HG03558 (cell line): ENCODE data around the gene ANKRD55.
"Not testable (repeated sequence)": the region's sequence is repeated elsewhere in the genome, so short reads cannot be mapped to it uniquely, and the experiment has no call there.

Source experiments
- ATAC-seq: cut with Tn5 transposase; IDR thresholded peaks from one replicate; pipeline ENCODE4 v1.9.1; 2021; ENCODE audit warnings: moderate number of reproducible peaks; ENCODE audit not compliant: unreplicated experiment; ENCODE audit errors: extremely low read depth

ANKRD55 gene

GRCh38 chr5:56115589-56115988, 117.5 kb downstream of the ANKRD55 start:
- no peak for ATAC-seq

- ATAC-seq, result no peak
These were observed 120.5 kb downstream of the ANKRD55 start for GRCh38 chr5:56112526-56113121.

DNA sequence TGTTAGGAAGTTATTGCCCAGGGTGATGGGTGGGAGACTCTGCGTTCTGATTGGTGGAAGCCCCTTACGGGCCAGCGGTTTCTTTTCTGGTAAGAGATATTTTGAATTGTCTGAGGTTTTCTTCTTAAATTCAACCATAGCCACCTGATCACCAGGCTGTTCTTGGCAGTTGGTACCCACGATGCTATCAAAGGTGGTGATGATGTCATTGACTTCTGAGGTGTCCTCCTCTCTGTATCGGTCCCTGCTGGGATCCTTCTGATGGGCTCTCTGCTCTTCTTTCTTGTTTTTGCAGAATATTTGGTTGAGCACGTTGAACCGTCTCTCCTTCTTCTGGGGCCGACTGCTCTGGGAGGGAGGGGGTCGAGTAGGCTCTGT, 121.7 kb downstream of the ANKRD55 start:
- no peak for ATAC-seq

- no peak for ATAC-seq
These were observed 122.3 kb downstream of the ANKRD55 start for GRCh38 chr5:56110646-56111403.

DNA sequence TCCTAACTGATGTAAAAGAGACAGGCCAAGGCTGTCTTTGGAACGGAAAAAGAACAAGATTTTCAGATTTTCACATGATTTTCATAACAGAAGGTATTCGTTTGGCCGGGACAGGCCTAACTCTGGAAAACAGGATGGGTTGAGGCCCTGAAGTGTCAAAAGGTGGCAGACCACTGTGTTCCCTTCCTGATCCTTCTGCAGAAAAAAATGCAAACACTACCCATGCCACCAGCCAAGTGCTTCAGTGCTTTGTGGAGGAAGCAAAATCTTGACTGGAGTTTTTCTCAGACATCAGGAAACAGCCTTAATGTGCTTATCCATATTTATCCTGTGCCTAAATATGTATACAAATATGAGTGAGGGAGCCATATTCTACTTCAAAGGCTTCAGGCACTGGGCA, 124.9 kb downstream of the ANKRD55 start:
- no peak for ATAC-seq

DNA sequence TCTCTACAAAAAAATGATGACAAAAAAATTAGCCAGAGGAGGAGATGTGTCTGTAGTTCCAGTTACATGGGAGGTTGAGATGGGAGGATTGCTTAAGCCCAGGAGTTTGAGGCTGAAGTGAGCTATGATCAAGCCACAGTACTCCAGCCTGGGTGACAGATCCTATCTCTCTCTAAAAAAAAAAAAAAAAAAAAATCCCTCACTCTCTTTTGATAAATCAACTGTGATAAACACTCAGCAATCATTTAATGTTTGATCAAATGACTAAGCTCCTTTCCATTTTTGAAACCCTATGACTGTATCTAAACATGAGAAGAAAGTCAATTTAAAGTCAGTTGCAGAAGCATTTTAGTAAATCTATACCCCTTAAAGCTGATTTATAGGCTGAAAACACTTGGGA, 126.3 kb downstream of the ANKRD55 start:
- ATAC-seq, result no peak

DNA sequence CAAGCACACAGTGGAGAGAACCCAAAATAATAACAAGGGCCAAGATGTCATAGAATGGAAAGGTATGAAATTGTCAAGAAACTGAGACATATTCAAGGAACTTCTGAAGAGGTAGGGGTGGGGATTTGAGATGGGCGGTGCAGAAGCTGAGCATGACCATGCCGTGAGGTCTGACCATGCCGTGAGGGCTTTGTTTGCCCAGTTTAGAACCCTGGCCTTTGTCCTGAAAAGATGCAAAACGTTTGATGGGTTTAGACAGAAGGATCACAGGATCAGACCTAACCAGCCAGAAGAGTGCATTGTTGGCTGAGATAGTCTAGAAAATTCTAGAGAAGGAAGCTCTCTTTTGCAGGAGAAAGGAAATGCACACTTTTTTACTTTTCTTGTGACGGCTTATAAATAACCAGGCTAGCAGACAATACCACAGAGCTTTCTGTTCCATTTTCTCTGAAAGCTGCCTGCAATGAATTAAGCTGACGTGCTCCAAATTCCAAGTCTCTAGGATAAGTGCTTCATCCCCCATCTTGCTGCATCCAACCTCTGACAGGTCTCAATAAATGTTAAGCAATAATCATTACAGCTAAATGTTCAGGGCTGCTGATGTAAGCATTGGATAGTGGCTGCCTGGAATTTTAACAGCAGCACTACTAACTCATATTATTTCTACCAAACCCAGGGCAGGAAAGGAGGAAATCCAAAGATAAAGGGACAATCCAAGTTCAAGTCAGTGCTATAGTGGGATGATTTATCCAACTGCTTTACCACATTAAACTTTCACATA, 127.4 kb downstream of the ANKRD55 start:
- ATAC-seq, result no peak

- ATAC-seq, result no peak
These were observed 130.2 kb downstream of the ANKRD55 start for GRCh38 chr5:56102889-56103288.

DNA sequence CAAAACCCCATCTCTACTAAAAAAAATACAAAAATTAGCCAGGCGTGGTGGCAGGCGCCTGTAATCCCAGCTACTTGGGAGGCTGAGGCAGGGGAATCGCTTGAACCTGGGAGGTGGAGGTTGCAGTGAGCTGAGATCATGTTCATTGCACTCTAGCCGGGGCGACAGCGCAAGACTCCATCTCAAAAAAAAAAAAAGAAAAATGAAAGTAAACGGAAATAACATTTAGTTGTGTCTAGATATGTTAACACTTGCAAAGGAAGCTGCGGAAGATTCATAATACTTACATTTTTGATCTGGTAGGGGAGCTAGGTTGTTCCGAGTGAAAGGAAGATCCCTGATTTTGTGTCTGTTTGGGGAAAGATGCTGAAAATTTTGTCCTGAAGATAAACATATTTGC, 130.9 kb downstream of the ANKRD55 start:
- not testable (repeated sequence) for ATAC-seq

DNA sequence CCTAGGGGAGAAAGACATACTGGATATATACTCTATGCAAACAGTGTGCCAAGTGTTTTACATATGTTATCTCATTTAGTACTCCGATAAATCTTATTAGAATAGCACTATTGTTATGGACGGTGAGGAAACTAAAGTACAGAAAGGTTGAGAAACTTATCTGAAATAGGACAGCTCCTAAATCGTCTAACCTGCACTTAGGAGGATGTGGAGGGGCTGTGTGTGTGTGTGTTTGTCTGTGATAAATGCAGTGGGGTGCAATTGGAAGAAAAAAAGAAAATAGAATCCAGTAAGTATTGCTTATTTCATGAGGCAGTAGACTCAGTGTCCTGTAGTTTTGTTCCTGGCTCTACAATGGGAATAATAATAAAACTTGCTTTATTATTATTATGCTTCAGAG, 131.9 kb downstream of the ANKRD55 start:
- no peak for ATAC-seq

GRCh38 chr5:56100439-56101176, 132.5 kb downstream of the ANKRD55 start:
- ATAC-seq, result no peak

DNA sequence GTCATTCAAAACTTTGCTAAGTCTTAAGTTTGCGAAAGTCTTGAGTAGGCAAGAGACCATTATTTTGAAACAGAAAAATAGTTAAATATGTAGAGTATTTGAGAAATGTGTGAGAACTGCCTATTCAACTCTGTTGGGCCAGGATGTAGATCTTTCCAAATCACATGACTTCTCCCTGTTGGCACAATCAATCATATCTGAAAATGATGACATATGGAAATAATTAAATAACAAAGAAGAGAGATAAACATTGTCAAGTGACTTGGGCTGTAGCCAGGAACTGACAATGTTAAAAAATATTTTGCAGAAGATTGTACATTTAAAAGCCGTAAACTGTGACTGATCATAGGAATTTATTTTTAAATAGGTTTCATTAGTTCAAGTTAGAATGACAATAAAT, 133.8 kb downstream of the ANKRD55 start:
- no peak for ATAC-seq

GRCh38 chr5:56097055-56097454, 136.1 kb downstream of the ANKRD55 start:
- ATAC-seq, result no peak

- peak; percentile 55 for ATAC-seq
These were observed 137.5 kb downstream of the ANKRD55 start for GRCh38 chr5:56095579-56096102.

GRCh38 chr5:56094579-56095361, 138.4 kb downstream of the ANKRD55 start:
- no peak for ATAC-seq

- no peak for ATAC-seq
These were observed 139.2 kb downstream of the ANKRD55 start for GRCh38 chr5:56093970-56094369.

GRCh38 chr5:56092115-56092514, 141.0 kb downstream of the ANKRD55 start:
- ATAC-seq, result no peak

GRCh38 chr5:56091664-56092063, 141.5 kb downstream of the ANKRD55 start:
- no peak for ATAC-seq

DNA sequence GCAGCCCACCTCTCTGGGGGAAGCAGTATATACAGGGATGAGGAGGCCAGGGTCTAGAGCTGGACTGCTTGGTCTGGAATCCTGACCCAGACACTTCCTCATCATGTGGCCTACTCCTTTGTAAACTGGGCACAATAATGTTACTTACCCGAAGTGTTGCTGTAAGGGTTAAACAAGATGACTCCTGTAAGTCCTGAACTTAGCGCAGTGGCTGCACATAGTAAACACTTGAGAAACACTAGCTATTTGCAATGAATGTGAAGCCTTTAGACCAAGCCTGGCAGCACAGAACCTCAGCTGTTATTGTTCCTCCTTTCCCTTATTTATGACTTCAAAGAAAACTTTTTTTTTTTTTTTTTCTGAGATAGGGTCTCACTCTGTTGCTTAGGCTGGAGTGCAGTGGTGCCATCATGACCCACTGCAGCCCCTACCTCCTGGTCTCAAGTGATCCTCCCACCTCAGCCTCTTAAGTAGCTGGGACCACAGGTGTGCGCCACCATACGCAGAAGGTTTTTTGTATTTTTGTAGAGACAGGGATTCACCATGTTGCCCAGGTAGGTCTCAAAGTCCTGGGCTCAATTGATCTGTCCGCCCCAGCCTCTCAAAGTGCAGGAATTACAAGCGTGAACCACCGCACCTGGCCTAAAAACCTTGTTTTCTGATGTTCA, 142.2 kb downstream of the ANKRD55 start:
- ATAC-seq, result no peak
